GM18508 (cell line): Measurements from ENCODE around the gene TEX52.

Source experiments
- ATAC-seq: cut with Tn5 transposase; IDR thresholded peaks from one replicate; pipeline ENCODE4 v1.9.1; 2021; ENCODE audit warnings: moderate number of reproducible peaks; ENCODE audit not compliant: insufficient read depth, unreplicated experiment

The TEX52 gene

DNA sequence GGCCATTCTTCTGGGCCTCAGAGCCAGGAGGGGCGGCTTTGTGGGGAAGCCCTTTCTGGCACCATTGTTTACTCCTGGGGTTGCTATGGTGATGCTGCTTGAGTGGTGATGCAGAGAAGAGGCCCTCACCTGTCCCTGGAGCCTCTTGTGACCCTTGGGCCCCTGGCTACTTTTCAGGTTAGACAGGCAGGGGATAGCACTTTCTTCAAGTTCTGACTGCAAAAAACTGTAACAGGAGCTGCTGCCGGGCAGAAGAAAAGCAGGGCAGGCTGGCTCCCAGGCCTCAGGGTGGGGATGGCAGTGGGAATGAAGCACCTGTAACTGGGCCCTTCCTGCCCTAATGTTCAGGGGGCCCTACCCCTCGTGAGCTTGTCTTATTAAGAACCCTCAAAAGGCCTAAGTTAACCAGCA lies at the start of gene TEX52:
TEX52 (minus strand) TSS at position 19 of the 411 bp plus-strand sequence; CDS start at position 6, 13 bp downstream.
- ATAC-seq = no peak

DNA sequence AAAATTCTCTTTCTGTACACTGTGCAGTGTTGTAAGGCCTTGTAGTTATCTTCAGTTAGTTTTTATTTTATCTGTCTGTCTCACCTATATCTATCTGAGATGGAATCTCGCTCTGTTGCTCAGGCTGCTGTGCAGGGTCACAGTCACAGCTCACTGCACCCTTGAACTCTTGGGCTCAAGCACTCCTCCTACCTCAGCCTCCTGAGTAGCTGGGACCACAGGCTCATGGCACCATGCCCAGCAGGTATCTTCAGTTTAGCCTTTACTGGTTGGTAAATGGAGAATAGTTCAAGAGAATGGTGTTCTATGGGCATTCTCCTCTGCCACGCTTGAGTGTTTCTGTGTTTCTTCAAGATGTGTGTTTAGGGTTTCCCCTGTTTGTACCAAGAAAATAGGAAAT lies 47.4 kb upstream of the TEX52 start:
- ATAC-seq = no peak

DNA sequence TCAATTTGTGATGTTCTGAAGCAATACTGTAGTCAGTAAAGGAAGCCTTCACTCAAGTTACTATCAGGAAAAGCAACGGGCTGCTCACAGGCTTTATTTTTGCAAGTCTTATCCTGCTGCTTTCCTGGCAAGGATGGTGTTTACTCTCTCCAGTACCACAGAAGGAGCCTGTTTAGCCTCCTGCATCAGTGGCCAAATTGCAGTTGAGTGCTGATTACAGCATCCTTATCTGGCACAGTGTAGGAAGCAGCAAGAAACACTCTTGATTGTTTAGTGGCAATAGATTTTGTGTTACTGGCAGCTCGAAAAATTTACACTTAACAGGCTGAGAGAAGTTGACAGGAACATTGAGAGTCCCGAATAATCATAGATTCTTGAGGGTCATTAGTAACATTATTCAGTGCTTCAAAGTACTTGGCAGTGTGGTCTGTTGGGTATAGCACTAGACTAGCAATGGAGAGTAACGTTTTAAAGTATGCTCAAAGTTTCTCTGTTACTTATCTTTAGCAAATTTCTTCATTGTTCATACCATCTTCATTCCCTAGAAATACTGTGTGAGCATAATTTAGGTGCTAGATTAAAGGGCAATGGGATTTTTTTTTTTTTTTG lies 45.5 kb upstream of the TEX52 start:
- ATAC-seq = no peak

DNA sequence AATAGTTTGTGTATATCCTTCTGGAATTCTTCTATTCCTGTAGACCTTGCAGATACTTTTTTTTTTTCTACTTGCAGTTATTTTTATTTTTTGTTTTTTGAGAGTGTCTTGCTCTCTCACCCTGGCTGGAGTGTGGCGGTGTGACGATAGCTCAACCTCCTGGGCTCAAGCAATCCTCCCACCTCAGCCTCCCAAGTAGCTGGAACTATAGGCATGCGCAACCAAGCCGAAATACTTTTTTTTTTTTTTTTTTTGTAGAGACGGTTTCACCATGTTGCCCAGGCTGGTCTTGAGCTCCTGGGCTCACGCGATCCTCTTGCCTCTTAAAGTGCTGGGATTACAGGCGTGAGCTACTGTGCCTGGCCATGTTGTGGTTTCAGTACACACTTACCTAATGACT lies 43.8 kb upstream of the TEX52 start:
- no peak for ATAC-seq

DNA sequence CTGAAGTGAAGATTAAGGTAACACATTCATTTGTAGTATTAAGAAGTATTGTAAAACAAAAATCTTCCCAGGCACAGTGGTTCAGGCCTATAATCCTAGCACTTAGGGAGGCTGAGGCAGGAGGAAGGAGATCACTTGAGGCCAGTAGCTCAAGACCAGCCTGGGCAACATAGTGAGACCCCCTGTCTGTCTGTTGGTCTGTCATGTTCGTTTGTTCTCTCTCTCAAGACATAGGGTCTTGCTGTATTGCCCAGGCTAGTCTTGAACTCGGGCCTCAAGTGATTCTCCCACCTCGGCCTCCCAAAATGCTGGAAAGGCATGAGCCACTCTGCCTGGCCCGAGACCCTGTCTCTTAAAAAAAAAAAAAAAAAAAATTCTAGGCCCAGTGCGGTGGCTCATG lies 40.6 kb upstream of the TEX52 start:
- ATAC-seq = no peak

DNA sequence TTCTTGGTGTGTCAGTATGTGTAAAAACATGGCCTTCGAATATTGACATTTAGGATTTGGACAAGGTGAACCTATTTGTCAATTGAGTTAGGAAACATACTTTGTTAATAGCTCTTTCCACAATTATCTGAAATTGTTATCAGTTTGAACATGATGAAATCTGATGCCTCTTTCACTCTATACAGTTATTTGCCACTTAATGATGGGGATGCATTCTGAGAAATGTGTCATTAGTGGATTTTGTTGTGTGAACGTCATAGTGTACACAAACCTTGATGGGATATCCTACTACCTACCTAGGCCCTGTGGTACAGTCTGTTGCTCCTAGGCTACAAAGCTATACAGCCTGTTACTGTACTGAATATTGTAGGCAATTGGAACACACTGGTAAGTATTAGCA lies 38.7 kb upstream of the TEX52 start:
- ATAC-seq = no peak

DNA sequence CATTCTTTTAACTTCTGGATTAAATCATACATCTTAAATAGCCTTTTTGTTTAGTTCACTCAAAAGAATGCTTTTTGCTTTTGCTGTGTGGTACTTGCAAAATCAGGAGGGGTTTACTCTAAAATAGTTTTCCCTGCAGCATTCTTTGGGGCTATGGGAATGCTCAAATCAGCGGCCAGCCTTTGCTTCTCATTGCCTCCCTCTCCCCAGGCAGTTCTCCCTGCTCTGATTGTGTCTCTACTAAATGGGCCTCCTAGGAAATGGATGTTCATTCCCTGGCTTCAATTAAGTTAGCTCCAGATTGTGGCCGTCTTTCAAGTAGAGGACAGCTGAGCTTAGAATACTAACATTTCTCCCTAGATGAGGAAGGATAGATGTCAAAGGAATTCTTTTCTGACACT lies 38.2 kb upstream of the TEX52 start:
- no peak for ATAC-seq

DNA sequence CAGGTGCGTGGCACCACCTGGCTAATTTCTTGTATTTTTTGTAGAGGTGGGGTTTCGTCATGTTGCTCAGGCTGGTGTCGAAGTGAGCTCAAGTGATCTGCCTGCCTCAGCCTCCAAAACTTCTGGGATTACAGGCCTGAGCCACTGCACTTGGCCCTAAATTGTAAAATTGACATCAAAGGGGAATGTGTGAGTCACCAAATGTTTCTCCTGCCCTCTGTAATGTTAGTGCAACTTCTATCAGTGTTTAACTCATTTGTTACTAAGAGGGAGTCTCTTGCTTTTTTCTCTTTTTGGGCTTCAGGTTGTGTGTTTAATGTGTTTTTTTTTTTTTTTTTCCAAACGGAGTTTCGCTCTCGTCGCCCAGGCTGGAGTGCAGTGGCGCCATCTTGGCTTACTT lies 36.2 kb upstream of the TEX52 start:
- ATAC-seq = no peak

DNA sequence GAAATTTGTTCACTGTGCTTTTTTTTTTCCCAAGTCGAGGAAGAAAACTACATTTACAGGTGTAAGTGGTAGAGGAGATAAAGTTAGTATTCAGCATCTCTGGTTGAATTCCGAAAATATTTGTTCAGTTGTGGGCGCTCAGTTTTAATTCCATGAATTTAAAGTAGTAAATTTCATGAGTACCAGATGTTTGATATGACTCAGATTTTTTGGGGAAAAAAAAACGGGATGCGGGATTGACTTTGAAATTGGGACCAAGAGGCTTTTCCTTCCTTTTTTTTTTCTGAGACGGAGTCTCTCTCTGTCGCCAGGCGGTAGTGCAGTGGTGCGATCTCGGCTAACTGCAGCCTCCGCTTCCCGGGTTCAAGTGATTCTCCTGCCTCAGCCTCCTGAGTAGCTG lies 35.4 kb upstream of the TEX52 start:
- no peak for ATAC-seq

DNA sequence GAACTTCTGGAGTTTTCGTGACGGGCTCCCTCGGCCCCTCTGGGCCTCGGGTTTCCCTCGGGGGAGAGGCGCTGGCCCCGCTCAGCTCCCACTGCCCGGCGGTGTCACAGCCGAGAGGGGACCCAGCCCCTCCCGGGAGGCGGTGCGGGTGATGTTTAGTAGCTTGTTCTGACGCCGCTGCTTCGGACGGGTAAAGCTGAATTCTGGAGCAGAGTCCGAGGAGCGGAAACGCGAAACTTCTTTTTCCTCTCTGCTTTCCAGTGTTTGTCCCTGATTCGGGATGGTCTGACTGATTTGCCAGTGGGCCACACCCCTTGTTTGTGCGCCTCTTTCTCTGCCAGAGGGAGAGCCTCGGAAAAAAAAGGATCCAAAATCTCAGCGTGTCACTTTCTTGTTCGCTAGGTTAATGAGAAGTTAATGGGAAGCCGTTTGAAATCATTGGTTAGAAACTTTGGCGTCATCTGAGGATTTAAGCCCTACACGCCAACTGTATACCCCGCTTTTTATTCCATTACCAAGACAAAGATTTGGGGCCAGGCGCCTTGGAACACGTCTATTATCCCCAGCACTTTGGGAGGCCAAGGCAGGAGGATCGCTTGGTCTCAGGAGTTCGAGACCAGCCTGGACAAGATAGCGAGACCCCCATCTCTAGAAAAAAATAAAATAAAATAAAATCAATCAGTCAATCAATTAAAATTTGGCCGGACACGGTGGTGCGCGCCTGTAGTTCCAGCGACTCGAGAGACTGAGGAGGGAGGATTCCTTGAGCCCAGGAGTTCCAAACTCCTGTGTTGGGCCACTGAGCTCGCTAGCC lies 34.6 kb upstream of the TEX52 start:
- ATAC-seq = peak; percentile 9

DNA sequence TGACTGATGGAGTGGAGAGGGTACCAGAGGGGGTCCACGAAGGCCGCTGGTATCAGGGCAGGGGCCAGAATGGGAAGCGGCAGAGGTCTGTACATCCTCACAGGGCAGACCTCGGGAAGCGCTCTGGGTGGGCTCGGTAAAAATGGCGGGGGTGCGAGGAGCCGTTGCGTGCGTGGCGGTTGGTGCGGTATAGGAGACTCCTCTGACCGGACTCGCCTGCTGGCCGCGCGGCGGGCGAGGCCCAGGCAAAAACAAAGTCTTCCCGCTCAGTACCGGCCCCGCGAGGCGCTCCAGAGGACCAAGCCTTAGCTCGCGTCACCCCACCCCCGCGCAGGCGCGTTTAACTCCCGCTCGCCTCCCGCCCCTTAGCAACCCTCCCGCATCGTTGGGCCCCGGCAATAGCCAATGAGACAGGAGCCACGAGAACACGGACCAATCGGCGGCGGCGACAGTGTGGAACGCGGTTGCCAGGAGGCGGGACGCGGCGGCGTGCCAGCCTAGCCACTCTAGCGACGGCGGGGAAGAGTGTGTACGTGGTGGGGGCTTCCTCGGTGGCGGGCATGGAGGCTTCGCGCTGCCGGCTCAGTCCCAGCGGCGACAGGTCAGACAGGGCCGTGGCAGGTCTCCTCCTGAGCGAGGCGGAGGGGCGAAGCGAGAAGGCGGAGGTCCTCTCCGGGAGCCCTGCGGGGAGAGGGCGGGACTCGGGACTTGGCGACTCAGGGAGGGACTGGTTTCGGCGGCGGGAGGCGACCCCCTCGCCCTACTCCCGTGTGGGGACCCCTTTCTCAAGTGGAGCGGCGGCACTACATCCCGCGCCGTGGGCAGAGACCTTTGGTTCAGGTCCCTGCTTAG lies 33.8 kb upstream of the TEX52 start, which contains the start of gene TULP3:
TULP3 (plus strand) TSS at position 504 of the 852 bp plus-strand sequence; CDS start at position 561, 57 bp downstream.
- peak; percentile 92 for ATAC-seq

DNA sequence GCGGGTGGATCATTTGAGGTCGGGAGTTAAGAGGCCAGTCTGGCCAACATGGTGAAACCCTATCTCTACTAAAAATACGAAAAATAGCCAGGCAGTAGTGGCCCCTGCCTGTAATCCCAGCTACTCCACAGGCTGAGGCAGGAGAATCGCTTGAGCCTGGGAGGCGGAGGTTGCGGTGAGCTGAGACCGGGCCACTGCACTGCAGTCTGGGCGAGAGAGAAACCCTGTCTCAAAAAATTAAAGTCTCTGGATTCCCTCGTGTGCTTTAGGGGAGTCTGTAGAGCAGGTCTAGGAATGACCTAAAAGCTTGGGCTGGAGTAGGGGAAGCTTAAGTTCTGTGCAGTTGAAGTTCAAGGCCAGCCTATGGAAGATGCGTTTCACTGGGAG lies 33.2 kb upstream of the TEX52 start:
- ATAC-seq = no peak

DNA sequence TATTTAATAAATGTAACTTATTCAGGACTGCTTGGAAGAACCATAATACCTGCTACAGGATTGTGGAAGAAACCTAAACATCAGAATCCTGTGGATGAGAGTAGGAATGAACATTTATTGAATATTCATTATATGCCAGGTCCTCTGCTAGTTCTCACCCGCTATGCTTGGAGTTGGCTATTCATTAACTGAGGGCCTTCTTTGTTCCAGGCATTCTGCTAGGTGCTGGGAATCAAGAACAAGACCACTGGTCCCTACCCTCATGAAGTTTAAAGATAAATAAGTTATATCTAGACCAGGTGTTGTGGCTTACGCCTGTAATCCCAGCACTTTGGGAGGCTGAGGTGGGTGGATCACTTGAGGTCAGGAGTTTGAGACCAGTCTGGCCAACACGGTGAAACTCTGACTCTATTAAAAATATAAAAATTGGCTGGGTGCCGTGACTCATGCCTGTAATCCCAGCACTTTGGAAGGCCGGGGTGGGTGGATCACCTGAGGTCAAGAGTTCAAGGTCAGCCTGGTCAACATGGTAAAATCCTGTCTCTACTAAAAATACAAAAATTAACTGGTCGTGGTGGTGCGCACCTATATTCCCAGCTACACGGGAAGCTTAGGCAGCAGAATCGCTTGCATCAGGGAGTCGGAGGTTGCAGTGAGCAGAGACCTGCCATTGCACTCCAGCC lies 30.1 kb upstream of the TEX52 start:
- ATAC-seq = no peak

DNA sequence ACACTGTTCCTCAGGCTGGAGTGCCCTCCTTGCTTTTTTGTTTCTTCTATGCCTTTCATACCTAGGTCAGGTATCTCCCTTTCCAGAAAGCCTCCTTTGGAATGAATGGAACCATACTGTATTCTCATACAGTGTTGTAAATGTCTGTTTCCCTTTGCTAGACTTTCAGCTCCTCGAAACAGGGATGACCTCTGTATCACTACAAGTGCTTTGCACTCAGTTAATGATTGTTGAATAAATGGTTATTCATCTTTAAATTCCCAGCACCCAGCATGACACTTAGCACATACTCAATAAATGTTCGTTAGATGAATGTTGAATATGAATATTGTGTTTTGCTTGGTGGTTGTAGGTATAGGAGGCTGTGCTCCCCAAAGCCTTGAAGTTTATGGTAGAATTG lies 28.0 kb upstream of the TEX52 start:
- no peak for ATAC-seq

DNA sequence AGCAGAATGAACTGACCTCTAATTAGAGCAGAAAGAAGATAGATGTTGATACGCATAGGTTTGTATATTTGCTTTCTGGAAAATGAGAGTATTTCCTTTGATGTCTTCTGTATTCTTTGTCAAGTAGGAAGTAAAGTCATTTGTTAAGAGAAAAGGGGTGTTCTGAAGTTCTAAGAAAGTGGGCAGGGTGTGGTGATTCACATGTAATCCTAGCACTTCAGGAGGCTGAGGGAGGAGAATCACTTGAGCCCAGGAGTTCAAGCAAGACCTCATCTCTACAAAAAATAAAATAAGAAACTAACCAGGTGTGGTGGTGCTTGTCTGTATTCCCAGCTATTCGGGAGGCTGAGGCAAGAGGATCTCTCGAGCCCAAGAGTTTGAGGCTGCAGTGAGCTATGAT lies 23.0 kb upstream of the TEX52 start:
- ATAC-seq = no peak

DNA sequence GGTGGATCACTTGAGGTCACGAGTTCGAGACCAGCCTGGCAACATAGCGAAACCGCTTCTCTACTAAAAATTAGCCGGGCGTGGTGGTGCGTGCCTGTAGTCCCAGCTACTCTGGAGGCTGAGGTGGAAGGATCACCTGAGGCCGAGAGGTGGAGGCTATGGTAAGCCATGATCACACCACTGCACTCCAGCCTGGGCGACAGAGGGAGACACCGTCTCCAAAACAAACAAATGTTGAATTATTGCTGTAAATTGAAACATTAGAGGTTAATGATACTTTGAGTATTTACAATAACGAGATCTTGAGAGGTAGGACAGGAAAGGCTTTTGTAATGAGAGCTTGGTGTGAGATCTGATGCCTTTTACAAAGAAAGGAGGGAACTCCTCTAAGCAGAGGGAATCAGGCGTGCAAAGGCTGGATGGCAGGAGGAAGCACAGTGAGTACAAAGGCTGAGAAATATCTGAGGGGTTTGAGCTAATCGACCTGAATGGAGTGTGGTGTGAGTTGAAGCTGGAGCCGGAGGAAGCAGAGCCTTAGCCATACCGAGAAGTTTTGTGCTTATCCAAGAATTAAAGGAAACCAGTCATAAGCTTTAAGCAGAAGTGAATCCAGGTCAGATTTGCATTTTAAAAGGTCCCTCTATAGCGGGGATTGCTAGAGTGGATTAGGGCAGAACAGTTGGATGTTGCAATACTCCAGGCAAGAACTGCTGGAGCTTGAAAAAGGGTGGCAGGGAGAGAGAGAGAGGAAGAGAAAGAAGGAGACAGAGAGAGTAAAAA lies 21.3 kb upstream of the TEX52 start:
- ATAC-seq = no peak

DNA sequence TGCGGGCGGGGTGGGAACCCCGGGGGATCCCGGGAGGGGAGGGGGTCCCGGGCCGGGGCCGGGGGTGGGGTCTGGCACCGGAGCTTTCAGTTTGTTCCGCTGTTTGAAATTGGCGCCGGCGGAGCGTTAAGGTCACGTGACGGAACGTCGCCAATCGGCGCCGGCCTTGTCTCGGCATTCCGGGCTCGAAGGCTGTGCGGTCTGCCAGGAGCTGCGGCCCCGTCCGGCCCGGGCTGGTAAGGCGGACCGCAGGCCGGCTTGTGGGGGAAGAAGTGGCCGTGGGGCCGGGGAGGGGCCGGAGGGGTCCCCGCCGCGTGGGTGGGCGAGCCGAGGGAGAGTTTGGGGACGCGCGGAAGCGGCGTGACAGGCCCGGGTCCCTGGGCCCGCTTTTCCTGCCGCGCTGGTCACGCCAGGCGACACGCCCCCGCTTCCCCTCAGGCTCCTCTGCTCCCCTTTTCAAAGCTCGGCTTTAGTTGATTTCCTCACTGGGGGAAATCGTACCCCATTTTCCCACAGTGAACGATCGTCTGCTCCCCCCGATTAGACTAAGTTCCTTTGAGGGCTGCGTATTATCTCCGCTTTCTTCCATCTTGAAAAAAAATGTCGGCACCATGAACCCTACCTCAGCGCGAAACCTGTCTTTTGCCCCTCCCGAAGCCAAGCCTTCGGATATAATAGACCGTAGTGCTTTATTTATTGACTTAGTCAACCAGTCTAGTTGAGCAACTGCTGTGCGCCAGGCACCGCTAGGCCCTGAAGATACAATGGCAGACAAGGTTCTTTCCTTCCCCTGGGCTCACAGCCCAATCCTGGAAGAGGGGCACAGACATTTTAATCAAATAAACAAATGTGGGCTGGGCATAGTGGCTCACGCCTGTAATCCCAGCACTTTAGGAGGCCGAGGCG lies 20.5 kb upstream of the TEX52 start, which contains the start of the genes FOXM1 and RHNO1:
FOXM1 (minus strand) TSS at position 128 of the 906 bp plus-strand sequence. CDS start 2,696 bp downstream, outside the sequence.
RHNO1 (plus strand) TSS at position 177 of the 906 bp plus-strand sequence. CDS start 8,144 bp downstream, outside the sequence.
- no peak for ATAC-seq

DNA sequence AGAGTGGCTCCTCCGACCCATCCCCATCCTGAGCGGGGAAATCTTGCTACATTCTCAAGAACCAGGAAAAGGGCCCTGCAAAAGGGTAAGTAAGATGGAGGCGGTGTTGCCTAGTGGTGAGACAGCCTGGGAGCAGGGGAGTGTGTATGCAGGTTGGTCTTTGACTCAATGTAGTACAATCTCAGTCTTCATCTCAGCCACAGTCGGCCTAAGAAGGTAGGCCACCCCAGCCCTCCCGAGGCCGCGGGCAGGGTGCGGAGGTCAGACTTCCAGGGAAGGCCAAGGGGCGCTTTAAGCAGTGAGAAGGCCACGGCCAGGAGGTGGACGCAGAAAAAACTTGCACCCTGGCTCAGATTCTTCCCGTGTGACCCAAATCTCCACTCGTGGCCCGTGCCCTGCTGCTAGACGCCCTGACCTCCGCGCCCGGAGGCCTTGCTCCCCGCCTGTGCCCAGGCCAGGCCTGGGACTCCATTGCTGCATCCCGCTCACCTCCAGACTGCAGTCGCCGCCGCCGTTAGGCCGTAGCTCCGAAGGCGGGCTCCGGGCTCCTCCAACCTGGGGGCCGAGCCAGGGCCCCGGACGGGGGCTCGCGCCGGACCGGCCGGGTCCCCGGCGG lies 19.7 kb upstream of the TEX52 start:
- ATAC-seq = no peak
